DND-41 (cell line): ENCODE results near the gene CHPF.

ENCODE experiments used
- CTCF ChIP-seq: IDR thresholded peaks from 2 replicates; pipeline ENCODE4 v1.5.1; 2012; ENCODE audit warnings: borderline replicate concordance, low read length, moderate library complexity, mild to moderate bottlenecking; ENCODE audit not compliant: poor library complexity, severe bottlenecking; ENCODE audit errors: extremely low read depth
- EZH2 ChIP-seq: IDR thresholded peaks from 3 replicates; pipeline ENCODE4 v1.6.1; 2012; ENCODE audit warnings: borderline replicate concordance, low read depth, mild to moderate bottlenecking, moderate library complexity, low read length, inconsistent platforms; ENCODE audit not compliant: severe bottlenecking

- TF ChIP-seq CTCF (no peak), EZH2 (no peak)
These were observed 41.8 kb downstream of the CHPF start for GRCh38 chr2:219501849-219502248.
